Mesendoderm (in vitro differentiated cells): ENCODE data around the gene MMP24.
"Not testable (repeated sequence)": the region's sequence is repeated elsewhere in the genome, so short reads cannot be mapped to it uniquely, and the experiment has no call there.

Experiments used
- DNase-seq: peaks from one replicate; pipeline ENCODE4 v3.0.0; 2013
- H2AK5ac ChIP-seq: 2 replicates; pipeline ENCODE4 v1.6.1; 2013; ENCODE audit warnings: low read length, inconsistent platforms
- H2BK120ac ChIP-seq: 2 replicates; pipeline ENCODE4 v1.6.1; 2013; ENCODE audit warnings: low read depth, mild to moderate bottlenecking, low read length, moderate library complexity, mixed read lengths
- H2BK15ac ChIP-seq: replicated peaks from 2 replicates; pipeline ENCODE4 v1.6.1; 2013; ENCODE audit warnings: low read depth, mild to moderate bottlenecking, moderate library complexity
- H2BK5ac ChIP-seq: 2 replicates; pipeline ENCODE4 v1.6.1; 2013; ENCODE audit warnings: low read length, inconsistent platforms
- H3K18ac ChIP-seq: 2 replicates; pipeline ENCODE4 v1.6.1; 2013; ENCODE audit warnings: mild to moderate bottlenecking, low read length, mixed read lengths
- H3K23ac ChIP-seq: one replicate; pipeline ENCODE4 v1.6.1; 2013; ENCODE audit warnings: low read length
- H3K27ac ChIP-seq: 2 replicates; pipeline ENCODE4 v1.5.1; 2013; ENCODE audit warnings: low read depth, mild to moderate bottlenecking, inconsistent platforms, low read length, moderate library complexity
- H3K27me3 ChIP-seq: 2 replicates; pipeline ENCODE4 v1.6.1; 2013; ENCODE audit warnings: low read length, control low read depth, mild to moderate bottlenecking, inconsistent platforms; ENCODE audit not compliant: insufficient read depth, poor library complexity
- H3K36me3 ChIP-seq: 2 replicates; pipeline ENCODE4 v1.6.1; 2013; ENCODE audit warnings: low read length, inconsistent platforms; ENCODE audit not compliant: control insufficient read depth, insufficient read depth
- H3K4ac ChIP-seq: one replicate; pipeline ENCODE4 v1.6.1; 2013; ENCODE audit warnings: low read depth, mild to moderate bottlenecking, low read length, moderate library complexity
- H3K4me1 ChIP-seq: 2 replicates; pipeline ENCODE4 v1.6.1; 2013; ENCODE audit warnings: low read depth, low read length, inconsistent platforms; ENCODE audit not compliant: control insufficient read depth
- H3K4me2 ChIP-seq: 2 replicates; pipeline ENCODE4 v1.6.1; 2013; ENCODE audit warnings: low read length
- H3K4me3 ChIP-seq: 2 replicates; pipeline ENCODE4 v1.5.1; 2013; ENCODE audit warnings: mild to moderate bottlenecking, low read length
- H3K56ac ChIP-seq: one replicate; pipeline ENCODE4 v1.6.1; 2013; ENCODE audit warnings: low read length
- H3K79me1 ChIP-seq: 2 replicates; pipeline ENCODE4 v1.6.1; 2013; ENCODE audit warnings: low read length, inconsistent platforms
- H3K79me2 ChIP-seq: 2 replicates; pipeline ENCODE4 v1.6.1; 2013; ENCODE audit warnings: mild to moderate bottlenecking, low read length; ENCODE audit not compliant: control insufficient read depth, insufficient read depth
- H3K9ac ChIP-seq: 2 replicates; pipeline ENCODE4 v1.6.1; 2013; ENCODE audit warnings: low read length, inconsistent platforms
- H4K5ac ChIP-seq: one replicate; pipeline ENCODE4 v1.6.1; 2013; ENCODE audit warnings: low read length
- H4K8ac ChIP-seq: one replicate; pipeline ENCODE4 v1.6.1; 2013; ENCODE audit warnings: low read depth, mild to moderate bottlenecking, control low read depth, low read length, moderate library complexity
- WGBS: extraction: QIAGEN DNeasy Blood & Tissue Kit; methylation state at CpG from one replicate; pipeline ENCODE4 v1.1.7; 2013; ENCODE audit warnings: low lambda C conversion rate, missing lambda C conversion rate; ENCODE audit not compliant: insufficient coverage; ENCODE audit errors: extremely low coverage; 5-methylcytosine and 5-hydroxymethylcytosine counted together

The MMP24 gene

GRCh38 chr20:35193031-35193791 lies 33.3 kb upstream of the MMP24 start:
- H3K23ac ChIP-seq, H3K4me2 ChIP-seq, H3K79me2 ChIP-seq, DNase-seq, H2AK5ac ChIP-seq, H4K5ac ChIP-seq, H3K27me3 ChIP-seq, H3K56ac ChIP-seq, H3K36me3 ChIP-seq, H2BK5ac ChIP-seq, H2BK120ac ChIP-seq, H3K79me1 ChIP-seq, H4K8ac ChIP-seq, H3K18ac ChIP-seq, H3K4me1 ChIP-seq, H3K27ac ChIP-seq, H3K4ac ChIP-seq, H2BK15ac ChIP-seq, H3K9ac ChIP-seq, H3K4me3 ChIP-seq: not testable (repeated sequence)
- WGBS: no CpG with 5 or more reads among the region's 9 CpGs

- H2BK120ac ChIP-seq: no peak overlapping the region
- no peak overlapping the region for H2AK5ac ChIP-seq
- H3K36me3 ChIP-seq: no peaks in the 10 kb centered on the region
- no peak overlapping the region for H3K23ac ChIP-seq
- H3K56ac ChIP-seq: no peak overlapping the region
- no peak overlapping the region for H4K8ac ChIP-seq
- H3K4me3 ChIP-seq: no peak overlapping the region
- H3K79me1 ChIP-seq: no peaks in the 10 kb centered on the region
- no peak overlapping the region for H3K4ac ChIP-seq
- H2BK15ac ChIP-seq: no peak overlapping the region
- no peak overlapping the region for H2BK5ac ChIP-seq
- no peak for DNase-seq
- H3K79me2 ChIP-seq: no peaks in the 10 kb centered on the region
- H3K4me2 ChIP-seq: no peak overlapping the region
- no peaks in the 10 kb centered on the region for H3K4me1 ChIP-seq
- no peak overlapping the region for H3K18ac ChIP-seq
- no peak overlapping the region for H3K27ac ChIP-seq
- H3K27me3 ChIP-seq: no peaks in the 10 kb centered on the region
- H3K9ac ChIP-seq: no peak overlapping the region
- H4K5ac ChIP-seq: no peak overlapping the region
Observed at GRCh38 chr20:35196313-35196712, 30.2 kb upstream of the MMP24 start.

DNA sequence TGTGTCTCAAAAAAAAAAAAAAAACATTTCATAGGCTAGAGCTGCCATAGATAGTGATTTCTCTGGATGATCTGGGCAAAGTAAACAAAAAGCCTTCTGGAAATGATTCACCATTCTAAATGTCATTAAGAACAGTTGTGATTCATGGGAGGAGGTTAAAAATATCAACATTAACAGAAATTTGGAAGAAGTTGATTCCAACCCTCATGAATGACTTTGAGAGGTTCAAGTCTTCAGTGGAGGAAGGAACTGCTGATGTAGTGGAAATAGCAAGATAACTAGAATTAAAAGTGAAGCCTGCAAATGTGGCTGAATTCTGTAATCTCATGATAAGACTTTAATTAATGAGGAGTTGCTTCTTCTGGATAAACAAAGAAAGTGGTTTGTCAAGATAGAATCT lies 26.8 kb upstream of the MMP24 start:
- no peak overlapping the region for H3K27ac ChIP-seq

DNA sequence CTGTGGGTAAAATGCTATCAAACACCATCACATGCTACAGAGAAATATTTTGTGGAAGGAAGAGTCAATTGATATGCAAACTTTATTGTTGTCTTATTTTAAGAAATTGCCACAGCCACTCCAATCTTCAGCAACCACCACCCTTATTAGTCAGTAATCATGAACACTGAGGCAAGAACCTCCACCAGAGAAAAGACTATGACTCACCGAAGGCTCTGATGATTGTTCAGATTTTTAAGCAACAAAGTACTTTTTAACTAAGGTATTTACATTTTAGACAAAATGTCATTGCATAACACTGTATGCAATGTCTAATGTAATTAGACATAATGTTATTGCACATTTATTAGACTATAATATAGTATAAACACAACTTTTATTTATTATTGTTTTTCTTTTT lies 26.2 kb upstream of the MMP24 start:
- Histone ChIP-seq H3K27me3 (no peaks in the 10 kb centered on the region), H3K4me3 (no peak overlapping the region), H3K4me2 (no peak overlapping the region), H3K79me2 (no peaks in the 10 kb centered on the region), H2AK5ac (no peak overlapping the region), H2BK15ac (no peak overlapping the region), H3K56ac (no peak overlapping the region), H3K4ac (no peak overlapping the region), H3K27ac (no peak overlapping the region), H4K5ac (no peak overlapping the region), H3K79me1 (no peaks in the 10 kb centered on the region), H2BK5ac (no peak overlapping the region), H3K9ac (no peak overlapping the region), H3K4me1 (no peaks in the 10 kb centered on the region), H3K36me3 (no peaks in the 10 kb centered on the region), H2BK120ac (no peak overlapping the region), H4K8ac (no peak overlapping the region), H3K23ac (no peak overlapping the region), H3K18ac (no peak overlapping the region)
- no CpG with 5 or more reads among the region's 1 CpG for WGBS
- DNase-seq: no peak

More for the DNA sequence above, 26.8 kb upstream of the MMP24 start:
- H3K79me1 ChIP-seq: no peaks in the 10 kb centered on the region
- H3K36me3 ChIP-seq: no peaks in the 10 kb centered on the region
- no peak overlapping the region for H2BK15ac ChIP-seq
- H3K56ac ChIP-seq: no peak overlapping the region
- H2BK120ac ChIP-seq: no peak overlapping the region
- no peak overlapping the region for H2BK5ac ChIP-seq
- no peak overlapping the region for H3K4me3 ChIP-seq
- DNase-seq: no peak
- no peak overlapping the region for H3K23ac ChIP-seq
- no peak overlapping the region for H2AK5ac ChIP-seq
- H3K9ac ChIP-seq: no peak overlapping the region
- H4K8ac ChIP-seq: no peak overlapping the region
- no peak overlapping the region for H3K4me2 ChIP-seq
- H3K4me1 ChIP-seq: no peaks in the 10 kb centered on the region
- H4K5ac ChIP-seq: no peak overlapping the region
- no peak overlapping the region for H3K4ac ChIP-seq
- H3K18ac ChIP-seq: no peak overlapping the region
- H3K79me2 ChIP-seq: no peaks in the 10 kb centered on the region
- H3K27me3 ChIP-seq: no peaks in the 10 kb centered on the region

DNA sequence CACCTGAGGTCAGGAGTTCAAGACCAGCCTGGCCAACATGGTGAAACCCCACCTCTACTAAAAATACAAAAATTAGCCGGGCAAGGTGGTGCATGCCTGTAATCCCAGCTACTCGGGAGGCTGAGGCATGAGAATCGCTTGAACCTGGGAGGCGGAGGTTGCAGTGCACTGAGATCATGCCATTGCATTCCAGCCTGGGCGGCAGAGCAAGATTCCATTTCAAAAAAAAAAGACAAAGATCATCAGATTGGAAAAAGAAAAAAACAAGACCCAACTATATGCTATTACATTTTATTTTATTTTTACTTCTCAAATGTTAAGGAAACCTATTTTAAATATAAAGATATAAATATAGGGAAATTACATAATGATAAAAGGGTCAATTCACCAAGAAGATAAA lies 25.0 kb upstream of the MMP24 start:
- not testable (repeated sequence) for H3K27me3 ChIP-seq, H3K4ac ChIP-seq, H3K79me1 ChIP-seq, H3K56ac ChIP-seq, H3K23ac ChIP-seq, H2BK120ac ChIP-seq, H4K8ac ChIP-seq, H3K27ac ChIP-seq, H3K9ac ChIP-seq, H3K4me3 ChIP-seq, H4K5ac ChIP-seq, H2BK5ac ChIP-seq, DNase-seq, H2BK15ac ChIP-seq, H3K79me2 ChIP-seq, H3K4me1 ChIP-seq, H3K18ac ChIP-seq, H2AK5ac ChIP-seq, H3K36me3 ChIP-seq, H3K4me2 ChIP-seq
- no CpG with 5 or more reads among the region's 5 CpGs for WGBS

GRCh38 chr20:35206802-35207201 lies 19.7 kb upstream of the MMP24 start:
- H3K4ac ChIP-seq: no peak overlapping the region
- H3K79me1 ChIP-seq: no peaks in the 10 kb centered on the region
- H4K5ac ChIP-seq: no peak overlapping the region
- no peak overlapping the region for H2AK5ac ChIP-seq
- no peaks in the 10 kb centered on the region for H3K27me3 ChIP-seq
- no peak overlapping the region for H4K8ac ChIP-seq
- WGBS: no CpG with 5 or more reads among the region's 1 CpG
- no peak overlapping the region for H3K9ac ChIP-seq
- H3K27ac ChIP-seq: no peak overlapping the region
- H2BK5ac ChIP-seq: no peak overlapping the region
- no peak overlapping the region for H2BK15ac ChIP-seq
- H3K79me2 ChIP-seq: no peaks in the 10 kb centered on the region
- DNase-seq: no peak
- no peak overlapping the region for H3K4me3 ChIP-seq
- H2BK120ac ChIP-seq: no peak overlapping the region
- no peak overlapping the region for H3K23ac ChIP-seq
- no peaks in the 10 kb centered on the region for H3K36me3 ChIP-seq
- H3K4me2 ChIP-seq: no peak overlapping the region
- no peak overlapping the region for H3K56ac ChIP-seq
- H3K18ac ChIP-seq: no peak overlapping the region
- no peaks in the 10 kb centered on the region for H3K4me1 ChIP-seq
